GM12892 (cell line): ENCODE data around the gene ASTN1.

ENCODE experiments used
- DNase-seq: peaks from one replicate; pipeline ENCODE4 v3.0.0; 2011; ENCODE audit not compliant: insufficient read length
- FAIRE-seq: peaks from 2 replicates; lab custom pipeline; 2011; peaks lifted over from hg19 to GRCh38; lab: Jason Lieb, UNC
- POLR2A ChIP-seq: IDR thresholded peaks from 2 replicates; pipeline ENCODE4 v1.6.1; 2011; ENCODE audit warnings: low read depth, low read length, control low read depth
- POLR2AphosphoS5 ChIP-seq: IDR thresholded peaks from 2 replicates; pipeline ENCODE4 v1.6.1; 2011; ENCODE audit warnings: low read depth, low read length, control low read depth
- TAF1 ChIP-seq: IDR thresholded peaks from 2 replicates; pipeline ENCODE4 v1.6.1; 2011; ENCODE audit warnings: low read depth, mild to moderate bottlenecking, control low read depth, low read length, borderline replicate concordance

Gene ASTN1

DNA sequence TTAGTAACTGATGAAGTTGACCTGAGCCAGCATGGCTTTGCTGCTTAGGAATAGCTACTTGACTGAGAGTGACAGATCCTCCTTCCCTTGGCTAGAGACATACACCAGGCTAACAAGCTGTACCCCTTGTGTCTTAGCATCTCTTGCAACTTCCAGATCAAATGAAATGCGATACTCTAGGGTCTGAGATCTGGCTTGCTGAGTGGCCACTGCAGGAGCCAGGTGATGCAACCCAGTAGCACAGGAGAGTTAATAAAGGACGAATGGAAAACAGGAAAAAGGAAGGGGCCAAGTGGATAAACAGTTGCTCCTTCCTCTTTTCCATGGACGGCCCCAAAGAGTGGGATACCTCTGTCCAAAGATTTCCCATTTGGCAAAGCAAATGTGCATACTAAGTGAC, 38.2 kb downstream of the ASTN1 start:
- FAIRE-seq (no peak), DNase-seq (no peak)
- no peak for TF ChIP-seq POLR2AphosphoS5
- no peak for TF ChIP-seq TAF1
- no peak for TF ChIP-seq POLR2A

GRCh38 chr1:177124577-177125278, 39.8 kb downstream of the ASTN1 start:
- no peak for FAIRE-seq
- no peak for DNase-seq
- TF ChIP-seq TAF1 = no peak
- no peak for TF ChIP-seq POLR2A
- TF ChIP-seq POLR2AphosphoS5 = no peak

DNA sequence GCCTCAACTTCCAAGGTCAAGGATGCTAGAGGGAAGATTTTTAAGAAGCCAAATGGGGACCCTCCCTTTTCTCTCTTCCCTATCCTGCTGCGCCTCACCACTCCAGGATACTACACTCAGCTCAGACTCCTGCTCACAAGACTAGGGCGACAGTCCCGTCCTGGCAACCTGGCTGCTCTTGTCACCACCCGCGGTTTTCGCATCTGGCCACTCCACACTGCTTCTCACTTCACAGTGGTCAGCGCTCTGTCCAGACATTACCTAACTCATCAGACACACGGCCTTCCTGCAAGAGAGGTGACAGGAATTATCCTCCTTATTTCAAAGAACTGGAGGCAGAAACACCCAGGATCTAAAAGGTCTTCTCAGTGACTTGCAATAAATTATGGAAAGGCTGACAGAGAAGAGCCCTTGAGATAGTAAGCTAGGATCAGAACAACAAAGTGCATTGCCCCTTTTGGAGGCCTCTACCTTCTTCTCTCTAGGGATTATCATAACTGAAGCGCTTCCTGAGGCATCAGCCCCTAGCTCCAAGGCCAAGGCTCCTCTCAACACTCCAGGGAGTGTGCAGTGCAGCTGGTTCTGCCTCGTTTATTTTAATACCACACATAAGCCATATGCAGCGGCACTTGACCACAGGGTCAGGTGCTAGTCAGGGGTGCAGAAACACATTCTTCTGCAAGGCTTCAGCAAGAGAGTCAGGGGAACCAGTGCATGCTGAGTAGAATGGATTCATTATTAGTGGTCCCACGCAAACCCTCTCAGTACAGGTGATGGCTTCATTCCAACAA, 41.9 kb downstream of the ASTN1 start:
- TF ChIP-seq TAF1 = no peak
- TF ChIP-seq POLR2A = no peak
- TF ChIP-seq POLR2AphosphoS5 = no peak
- no peak for DNase-seq

DNA sequence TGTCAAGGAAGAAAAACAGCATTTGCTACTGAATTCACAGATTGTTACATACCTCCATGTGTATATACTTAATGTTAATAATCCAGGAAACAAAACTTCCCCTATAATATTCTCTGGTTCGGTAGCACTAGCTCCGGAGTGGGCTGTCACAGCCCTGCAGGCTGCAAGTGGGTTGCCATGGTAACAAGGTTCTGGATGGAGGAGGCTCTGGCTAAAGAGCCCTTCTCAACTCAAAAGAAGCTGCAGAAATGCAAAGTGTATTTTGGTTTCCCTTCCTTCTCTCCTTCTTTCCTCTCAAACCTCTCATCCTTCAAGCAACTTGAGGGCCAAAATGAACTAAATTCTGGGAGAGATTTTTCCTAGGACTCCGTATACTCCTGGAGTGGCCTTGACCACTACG, 45.2 kb downstream of the ASTN1 start:
- FAIRE-seq (no peak), DNase-seq (no peak)
- no peak for TF ChIP-seq TAF1
- TF ChIP-seq POLR2A = no peak
- no peak for TF ChIP-seq POLR2AphosphoS5

More for the DNA sequence above, 41.9 kb downstream of the ASTN1 start:
- FAIRE-seq = no peak

GRCh38 chr1:177118901-177119300, 45.6 kb downstream of the ASTN1 start:
- FAIRE-seq (no peak), DNase-seq (no peak)
- TF ChIP-seq POLR2A = no peak
- no peak for TF ChIP-seq POLR2AphosphoS5
- TF ChIP-seq TAF1 = no peak

DNA sequence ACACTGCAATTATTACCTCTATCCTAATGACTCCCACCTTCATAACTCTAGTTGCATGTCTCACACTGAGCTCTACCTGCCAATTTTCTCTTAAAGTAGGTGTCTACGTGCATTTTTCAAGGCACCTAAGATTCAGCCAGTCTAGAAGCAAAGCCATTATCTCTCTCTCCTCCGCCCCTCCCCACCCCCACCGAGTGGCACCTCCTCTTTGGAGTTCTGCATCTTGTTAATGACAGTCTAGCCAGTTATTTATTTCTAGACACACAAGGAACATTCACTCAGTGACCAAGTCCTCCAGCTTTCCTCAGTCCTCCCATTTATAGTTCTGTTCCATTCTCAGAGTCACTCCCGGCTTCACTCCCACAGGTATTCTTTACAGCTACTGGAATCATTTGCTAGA, 47.6 kb downstream of the ASTN1 start:
- no peak for DNase-seq
- no peak for FAIRE-seq
- no peak for TF ChIP-seq POLR2A

DNA sequence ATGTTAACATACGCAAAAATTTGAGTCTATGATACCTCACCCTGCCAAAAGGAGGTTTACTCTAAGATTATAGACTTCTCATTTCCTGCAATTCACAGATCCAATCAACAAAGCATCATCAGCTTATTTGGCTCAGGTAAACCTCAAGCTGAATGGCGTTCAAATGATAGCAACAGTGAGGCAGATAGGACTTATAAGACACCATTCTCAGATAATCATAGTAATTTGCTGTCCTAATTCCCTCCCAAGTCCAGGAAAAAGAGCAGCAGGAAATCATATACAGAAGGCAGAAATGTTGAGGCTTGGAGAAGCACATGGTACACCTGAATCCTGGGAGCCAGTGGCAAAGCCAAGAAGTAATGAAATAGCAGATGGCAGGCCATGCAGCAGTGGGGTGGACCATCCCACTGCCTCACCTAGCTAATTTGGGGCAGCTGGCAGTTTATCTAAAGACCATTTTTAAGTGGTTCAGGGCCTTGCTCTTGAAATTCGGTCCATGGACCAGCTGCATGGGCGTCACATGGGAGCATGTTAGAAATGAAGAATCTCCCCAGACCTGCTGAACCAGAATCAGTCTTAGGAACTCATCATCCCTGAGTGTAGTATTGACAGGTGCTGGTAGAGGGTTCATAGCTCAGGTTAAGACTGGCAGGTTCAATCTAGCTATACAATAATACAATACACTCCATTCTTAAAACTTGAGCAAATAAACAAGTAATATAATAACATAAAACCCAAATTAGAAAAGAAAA, 57.7 kb downstream of the ASTN1 start:
- DNase-seq (no peak), FAIRE-seq (no peak)
- TF ChIP-seq POLR2A = no peak
- no peak for TF ChIP-seq POLR2AphosphoS5
- no peak for TF ChIP-seq TAF1

DNA sequence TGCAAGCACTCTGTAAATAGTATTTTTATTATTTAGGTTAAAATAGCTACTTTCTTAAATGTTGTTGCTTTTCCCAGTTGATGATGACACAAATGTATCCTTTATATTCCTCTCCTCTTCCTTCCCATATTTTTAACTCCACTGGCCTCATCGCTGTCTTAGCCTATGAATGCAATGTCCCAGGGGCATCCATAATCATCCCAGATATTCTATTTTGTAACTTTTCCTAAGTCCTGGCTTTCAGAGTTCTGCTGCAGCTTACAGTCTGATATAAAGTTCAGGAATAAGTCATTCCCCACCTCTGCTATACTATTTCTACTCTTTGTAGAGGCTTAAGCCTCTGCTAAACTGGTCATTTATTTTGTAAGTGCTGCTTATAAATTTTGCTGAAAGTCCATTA, 58.3 kb downstream of the ASTN1 start:
- DNase-seq (no peak), FAIRE-seq (no peak)
- TF ChIP-seq POLR2AphosphoS5 (no peak), TAF1 (no peak), POLR2A (no peak)

- TF ChIP-seq POLR2A = no peak
- no peak for TF ChIP-seq POLR2AphosphoS5
- no peak for TF ChIP-seq TAF1
- FAIRE-seq (no peak), DNase-seq (no peak)
These were observed 61.3 kb downstream of the ASTN1 start for GRCh38 chr1:177103005-177103852.

GRCh38 chr1:177092001-177092400, 72.5 kb downstream of the ASTN1 start:
- no peak for TF ChIP-seq POLR2AphosphoS5
- no peak for TF ChIP-seq POLR2A
- no peak for TF ChIP-seq TAF1
- no peak for FAIRE-seq
- DNase-seq = no peak
